NT2/D1 (cell line): ENCODE measurements around the gene TBC1D2.

ENCODE experiments used
- DNase-seq: peaks from one replicate; pipeline ENCODE4 v3.0.0-alpha.2; 2011; ENCODE audit warnings: low read depth, low spot score
- H3K27me3 ChIP-seq: 2 replicates; pipeline ENCODE4 v1.6.0; 2011; ENCODE audit warnings: mild to moderate bottlenecking; ENCODE audit not compliant: insufficient read length, insufficient read depth
- H3K36me3 ChIP-seq: 2 replicates; pipeline ENCODE4 v1.6.1; 2011; ENCODE audit warnings: mild to moderate bottlenecking, low read length, mixed read lengths; ENCODE audit not compliant: insufficient read depth, insufficient read length
- H3K4me1 ChIP-seq: 2 replicates; pipeline ENCODE4 v1.5.1; 2011; ENCODE audit not compliant: insufficient read depth, insufficient read length
- H3K4me3 ChIP-seq: 2 replicates; pipeline ENCODE4 v1.5.1; 2011; ENCODE audit warnings: low read depth; ENCODE audit not compliant: insufficient read length
- H3K9ac ChIP-seq: 2 replicates; pipeline ENCODE4 v1.6.0; 2011; ENCODE audit warnings: low read depth; ENCODE audit not compliant: insufficient read length
- H3K9me3 ChIP-seq: 2 replicates; pipeline ENCODE4 v1.5.1; 2011; ENCODE audit warnings: mild to moderate bottlenecking, low read length; ENCODE audit not compliant: insufficient read depth
- SUZ12 ChIP-seq: IDR thresholded peaks from 2 replicates; pipeline ENCODE4 v1.6.1; 2011; ENCODE audit not compliant: insufficient read length, insufficient read depth; ENCODE audit errors: extremely low read depth
- YY1 ChIP-seq: IDR thresholded peaks from 2 replicates; pipeline ENCODE4 v1.6.1; 2011; ENCODE audit not compliant: insufficient read length, insufficient read depth
- ZNF274 ChIP-seq: IDR thresholded peaks from 2 replicates; pipeline ENCODE4 v1.6.1; 2011; ENCODE audit warnings: mild to moderate bottlenecking, low read depth, low read length

TBC1D2 gene

DNA sequence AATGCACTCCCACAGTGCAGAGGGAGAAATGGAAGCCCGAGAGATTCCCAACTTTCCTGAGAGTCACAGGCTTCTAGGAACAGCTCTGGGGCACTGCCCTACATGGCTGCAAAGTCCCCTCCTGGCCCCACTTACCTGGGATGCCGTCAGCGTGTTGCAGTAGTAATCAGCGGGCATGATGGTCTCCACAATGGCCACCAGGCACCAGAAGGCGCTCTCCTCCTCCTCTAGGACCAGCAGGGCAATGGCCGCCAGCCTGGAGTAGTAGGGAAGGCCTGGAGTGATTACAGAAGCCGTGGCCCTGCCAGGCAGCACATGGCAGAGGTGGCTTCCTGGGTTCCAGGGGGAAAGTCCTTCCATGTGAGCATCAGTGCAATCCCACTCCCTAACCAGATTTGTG lies 52.3 kb downstream of the TBC1D2 start:
- H3K4me1 ChIP-seq: peaks cover 17% of the 10 kb centered on the region
- no peaks in the 10 kb centered on the region for H3K9me3 ChIP-seq
- no peak overlapping the region for H3K9ac ChIP-seq
- H3K36me3 ChIP-seq: peaks cover 32% of the 10 kb centered on the region
- H3K27me3 ChIP-seq: peaks cover 3% of the 10 kb centered on the region
- H3K4me3 ChIP-seq: no peak overlapping the region
- TF ChIP-seq SUZ12 (no peak), YY1 (no peak), ZNF274 (no peak)
- DNase-seq: no peak

DNA sequence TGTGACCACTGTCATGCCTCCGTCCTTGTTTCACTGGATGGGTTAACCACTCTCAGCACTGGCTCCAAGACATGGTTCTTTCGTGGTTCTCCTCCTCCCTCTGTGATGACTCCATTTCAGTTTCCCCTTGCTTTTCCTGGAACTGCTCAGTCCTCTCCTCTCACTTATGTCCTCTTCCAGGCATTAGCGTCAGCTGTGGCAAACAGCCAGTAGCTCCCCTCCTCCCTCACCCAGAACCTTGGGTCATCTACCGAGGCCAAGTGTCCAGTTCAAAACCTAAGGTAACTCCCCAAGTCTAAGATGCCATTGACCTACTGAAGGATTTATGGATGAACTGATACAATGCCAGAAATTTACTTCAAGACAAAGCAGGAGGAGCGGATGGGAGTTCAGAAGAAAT lies 53.2 kb downstream of the TBC1D2 start:
- no peak for DNase-seq
- TF ChIP-seq SUZ12 (no peak), ZNF274 (no peak), YY1 (no peak)
- peaks cover 15% of the 10 kb centered on the region for H3K4me1 ChIP-seq
- H3K4me3 ChIP-seq: no peak overlapping the region
- H3K9me3 ChIP-seq: no peaks in the 10 kb centered on the region
- no peak overlapping the region for H3K9ac ChIP-seq
- H3K27me3 ChIP-seq: peaks cover 3% of the 10 kb centered on the region
- H3K36me3 ChIP-seq: peaks cover 28% of the 10 kb centered on the region

DNA sequence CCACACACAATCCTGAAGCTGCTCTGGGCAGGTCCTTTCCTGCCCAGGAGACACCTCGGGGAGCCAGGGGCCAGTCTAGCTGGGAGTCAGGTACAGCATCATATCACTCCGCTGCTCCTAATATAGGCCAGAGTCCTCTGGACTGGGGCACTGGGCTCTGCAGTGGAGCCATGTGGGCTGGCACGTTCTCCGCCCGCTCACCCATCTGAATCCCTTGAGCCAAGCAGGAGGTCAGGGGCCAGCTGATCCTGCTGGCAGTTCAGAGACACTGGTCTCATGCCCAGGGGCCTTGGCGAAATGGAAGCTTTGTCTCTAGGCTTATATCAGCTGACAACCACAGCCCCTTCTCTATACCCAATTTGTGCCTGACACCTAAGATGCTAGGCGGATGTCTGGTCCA lies 53.7 kb downstream of the TBC1D2 start:
- Histone ChIP-seq H3K27me3 (peaks cover 3% of the 10 kb centered on the region), H3K36me3 (peaks cover 28% of the 10 kb centered on the region), H3K9me3 (no peaks in the 10 kb centered on the region), H3K4me1 (peaks cover 15% of the 10 kb centered on the region), H3K9ac (no peak overlapping the region), H3K4me3 (no peak overlapping the region)
- no peak for DNase-seq
- TF ChIP-seq SUZ12 (no peak), YY1 (no peak)

DNA sequence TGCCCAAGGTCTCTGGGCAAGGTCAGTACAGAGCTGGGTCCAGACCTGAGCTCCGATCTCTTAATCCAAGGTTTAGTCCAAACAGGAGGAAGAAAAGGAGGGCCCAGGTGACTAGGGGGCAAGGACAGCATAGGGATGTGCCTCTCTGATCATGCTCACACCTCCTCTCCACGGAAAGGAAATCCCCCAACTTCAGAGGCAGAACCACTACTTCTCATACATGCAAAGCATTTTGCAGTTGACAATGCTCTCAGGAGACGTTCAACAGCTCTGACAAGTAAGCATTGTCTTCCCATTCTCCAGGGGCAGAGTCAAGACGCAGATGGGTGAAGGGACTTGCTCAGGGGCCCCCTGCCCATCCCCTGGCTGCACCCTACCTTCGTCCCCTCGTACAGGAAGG lies 54.3 kb downstream of the TBC1D2 start:
- no peaks in the 10 kb centered on the region for H3K9me3 ChIP-seq
- H3K4me1 ChIP-seq: peaks cover 15% of the 10 kb centered on the region
- no peak for DNase-seq
- H3K36me3 ChIP-seq: peaks cover 28% of the 10 kb centered on the region
- H3K27me3 ChIP-seq: peaks cover 3% of the 10 kb centered on the region
- H3K9ac ChIP-seq: no peak overlapping the region
- TF ChIP-seq ZNF274: no peak
- TF ChIP-seq SUZ12: no peak
- TF ChIP-seq YY1: no peak
- no peak overlapping the region for H3K4me3 ChIP-seq

DNA sequence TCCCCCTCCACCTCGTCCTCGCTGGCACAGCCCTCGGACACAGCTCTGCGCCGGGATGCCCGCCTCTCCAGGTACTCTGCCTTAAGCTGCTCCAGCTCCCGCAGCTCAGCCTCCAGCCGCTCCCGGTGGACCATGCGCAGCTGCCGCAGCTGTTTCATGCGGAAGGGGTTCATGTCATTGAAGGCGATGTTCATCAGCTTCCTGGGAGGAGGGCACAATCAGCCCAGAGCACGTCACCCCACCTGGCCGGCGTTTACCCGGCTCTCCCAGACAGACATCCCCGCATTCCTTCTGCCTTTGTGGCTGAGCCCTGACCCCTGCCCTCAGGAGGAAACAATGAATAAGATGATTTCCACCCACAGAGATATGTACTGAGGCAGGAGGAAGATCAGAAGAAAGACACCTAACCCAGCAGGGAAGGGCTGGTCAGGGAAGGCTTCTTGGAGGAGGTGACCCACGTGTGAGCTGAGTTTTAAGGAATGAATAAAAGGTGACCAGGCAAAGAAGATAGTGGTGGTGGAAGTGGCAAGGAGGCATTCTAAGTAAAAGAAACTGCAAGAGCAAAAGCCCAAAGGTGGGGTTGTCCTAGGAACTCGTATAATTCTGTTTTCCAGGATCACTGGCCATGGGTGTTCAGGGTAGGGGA lies 55.9 kb downstream of the TBC1D2 start:
- H3K27me3 ChIP-seq: no peaks in the 10 kb centered on the region
- H3K36me3 ChIP-seq: peaks cover 28% of the 10 kb centered on the region
- DNase-seq: no peak
- no peak overlapping the region for H3K4me3 ChIP-seq
- H3K4me1 ChIP-seq: peaks cover 24% of the 10 kb centered on the region
- no peaks in the 10 kb centered on the region for H3K9me3 ChIP-seq
- TF ChIP-seq ZNF274: no peak
- no peak for TF ChIP-seq YY1
- TF ChIP-seq SUZ12: no peak
- no peak overlapping the region for H3K9ac ChIP-seq

DNA sequence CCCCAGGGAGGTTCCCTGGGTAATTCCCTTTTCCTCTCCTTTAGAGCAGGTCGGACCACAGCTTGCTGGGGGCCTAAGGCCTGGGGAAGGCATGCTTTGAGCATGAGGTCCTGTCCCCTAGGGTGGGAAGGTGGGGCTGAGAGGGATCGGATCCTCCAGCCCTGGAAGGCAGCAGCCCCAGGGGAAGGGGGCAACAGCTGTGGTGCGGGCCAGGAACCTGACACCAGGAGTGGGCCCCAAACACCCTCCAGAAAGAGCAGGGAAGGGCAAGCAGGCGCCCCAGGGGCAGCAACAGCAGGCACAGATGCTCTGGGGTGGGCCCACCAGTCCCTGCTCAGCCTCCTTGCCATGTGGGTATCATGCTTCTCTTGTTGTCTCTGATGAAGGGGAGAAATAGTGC lies 59.8 kb downstream of the TBC1D2 start:
- Histone ChIP-seq H3K27me3 (no peaks in the 10 kb centered on the region), H3K4me3 (no peak overlapping the region), H3K9me3 (no peaks in the 10 kb centered on the region), H3K36me3 (peaks cover 10% of the 10 kb centered on the region), H3K9ac (no peak overlapping the region), H3K4me1 (peaks cover 29% of the 10 kb centered on the region)
- TF ChIP-seq YY1: no peak
- no peak for TF ChIP-seq SUZ12
- no peak for TF ChIP-seq ZNF274
- no peak for DNase-seq

DNA sequence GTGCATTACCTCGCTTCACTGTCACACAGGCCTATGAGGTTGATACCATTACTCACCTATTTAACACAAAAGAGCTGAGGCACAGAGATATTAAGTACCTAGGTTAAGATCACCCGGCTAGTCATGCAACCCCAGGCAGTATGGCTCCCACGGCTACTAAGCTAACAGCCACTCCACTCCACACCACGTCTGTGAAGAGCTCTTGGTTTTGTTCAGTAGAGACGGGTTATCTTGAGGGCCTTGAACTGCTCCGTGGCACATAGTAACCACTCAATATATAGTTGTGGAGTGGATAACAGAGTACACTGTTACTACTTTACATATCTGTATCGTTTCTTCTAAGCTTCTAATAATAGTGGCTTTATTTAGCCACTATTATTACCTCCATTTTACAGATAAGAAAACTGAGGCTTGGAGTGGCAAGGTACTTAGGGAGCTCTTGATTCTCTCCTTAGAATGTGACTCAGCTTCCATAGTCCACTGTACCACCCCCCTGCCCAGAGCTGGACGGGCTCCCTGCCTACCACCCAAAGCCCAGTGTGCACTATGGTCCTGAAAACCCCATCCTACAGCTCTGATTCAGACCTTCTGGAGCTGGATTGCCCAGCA lies 62.0 kb downstream of the TBC1D2 start:
- no peak for DNase-seq
- Histone ChIP-seq H3K36me3 (peaks cover 5% of the 10 kb centered on the region), H3K9ac (peak overlapping the region; percentile 88), H3K9me3 (no peaks in the 10 kb centered on the region), H3K4me1 (peaks cover 21% of the 10 kb centered on the region), H3K4me3 (no peak overlapping the region), H3K27me3 (no peaks in the 10 kb centered on the region)
- TF ChIP-seq SUZ12 (no peak), YY1 (no peak), ZNF274 (no peak)
